SKM-1 (cell line): Measurements from ENCODE around the gene TNK1.

Experiments used
- DNase-seq: peaks from one replicate; lab custom pipeline; 2025; ENCODE audit not compliant: unreplicated experiment; lab: John Stamatoyannopoulos, UW

The TNK1 gene

GRCh38 chr17:7389924-7390910 lies 9.3 kb downstream of the TNK1 start:
- no peak for DNase-seq

DNA sequence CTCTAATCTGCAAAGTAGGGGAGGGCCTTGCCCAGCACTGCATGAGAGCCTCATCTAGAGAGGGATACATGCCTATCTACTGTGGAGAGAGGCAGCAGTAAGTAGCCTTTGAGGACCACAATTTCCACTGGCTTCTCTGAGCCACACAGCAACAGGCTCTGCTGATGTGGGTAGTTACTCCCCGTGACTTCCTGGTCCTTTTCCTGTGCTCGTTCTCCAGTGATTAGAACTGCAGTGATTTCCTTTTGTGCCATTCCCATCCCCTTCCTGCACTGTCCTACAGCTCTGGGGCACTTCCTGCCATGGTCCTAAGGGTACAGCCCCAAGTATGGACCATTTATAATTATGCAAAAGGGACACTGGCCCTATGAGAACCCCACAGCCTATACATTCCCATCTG lies 10.4 kb downstream of the TNK1 start:
- no peak for DNase-seq

GRCh38 chr17:7392696-7393612 lies 12.1 kb downstream of the TNK1 start:
- DNase-seq: no peak

GRCh38 chr17:7393613-7394451 lies 12.9 kb downstream of the TNK1 start:
- no peak for DNase-seq

- DNase-seq: peak; percentile 18
Measured at GRCh38 chr17:7394452-7395191, 13.7 kb downstream of the TNK1 start, which contains the start of gene PLSCR3. TSS of gene PLSCR3 (minus strand) at chr17:7394525. CDS start at chr17:7394110, 415 bp downstream.

DNA sequence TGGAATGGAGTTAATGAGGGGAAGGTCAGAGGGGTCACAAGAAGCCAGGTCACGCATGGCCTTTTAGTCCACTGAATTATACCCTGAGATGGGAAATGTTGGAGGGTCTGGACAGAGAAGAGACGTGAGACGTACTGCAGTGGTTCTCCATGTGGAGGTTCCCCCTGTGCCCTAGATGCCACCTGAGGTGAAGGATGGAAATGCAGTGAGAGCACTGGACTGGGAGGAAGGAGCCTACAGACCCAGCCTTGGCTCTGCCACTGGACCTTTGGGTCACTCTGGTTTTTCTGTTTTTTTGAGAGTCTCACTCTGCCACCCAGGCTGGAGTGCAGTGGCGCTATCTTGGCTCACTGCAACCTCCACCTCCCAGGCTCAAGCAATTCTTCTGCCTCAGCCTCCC lies 15.3 kb downstream of the TNK1 start:
- DNase-seq: no peak

DNA sequence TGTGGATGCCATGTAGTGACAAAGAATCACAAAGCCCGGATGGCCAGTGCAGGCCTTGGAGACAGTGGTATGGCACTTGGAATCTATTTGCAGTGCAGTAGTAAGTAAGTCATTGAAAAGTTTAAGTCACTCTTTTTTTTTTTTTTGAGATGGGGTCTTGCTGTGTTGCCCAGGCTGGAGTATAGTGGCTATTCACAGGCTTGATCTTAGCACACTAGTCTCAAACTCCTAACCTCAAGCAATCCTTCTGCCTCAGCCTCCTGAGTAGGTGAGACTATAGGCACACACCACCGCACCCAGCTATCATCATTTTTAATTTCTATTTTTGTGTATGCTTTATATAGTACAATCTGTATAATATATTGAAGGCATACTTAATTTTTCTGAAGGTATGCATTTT lies 17.7 kb downstream of the TNK1 start:
- DNase-seq: no peak

DNA sequence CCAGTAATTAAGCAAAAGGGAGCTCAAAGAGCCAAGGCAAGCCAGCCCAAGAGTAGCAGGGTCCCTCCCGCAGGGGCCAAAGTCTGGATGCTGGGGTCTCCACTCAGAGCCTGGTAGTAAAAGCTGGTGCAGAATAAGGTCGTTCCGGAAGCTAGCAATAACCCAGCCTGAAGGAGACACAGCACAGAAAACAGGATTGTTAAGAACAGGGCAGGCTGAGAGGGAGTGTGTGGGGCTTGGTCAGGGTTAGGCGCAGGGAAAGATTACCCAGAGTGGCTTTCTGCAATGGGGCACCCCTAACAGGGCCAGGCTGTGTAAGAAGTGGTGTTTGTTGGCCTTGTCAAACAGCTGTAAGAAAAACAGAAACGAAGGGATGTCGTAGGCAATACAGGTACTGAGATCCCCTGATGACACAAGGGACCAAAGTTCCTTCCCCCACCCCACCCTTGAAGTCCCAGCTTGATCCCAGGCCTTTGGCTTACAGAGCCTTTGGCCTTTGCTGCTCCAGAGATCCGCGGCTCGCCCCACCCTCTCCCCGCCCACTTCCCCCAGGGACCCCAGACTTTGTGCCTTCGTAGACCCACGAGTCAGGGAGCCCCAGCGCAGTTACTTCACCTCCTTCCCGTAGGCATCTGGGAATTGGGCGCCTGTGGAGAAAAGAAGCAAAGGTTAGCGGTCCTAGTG lies 22.3 kb downstream of the TNK1 start:
- DNase-seq: no peak

DNA sequence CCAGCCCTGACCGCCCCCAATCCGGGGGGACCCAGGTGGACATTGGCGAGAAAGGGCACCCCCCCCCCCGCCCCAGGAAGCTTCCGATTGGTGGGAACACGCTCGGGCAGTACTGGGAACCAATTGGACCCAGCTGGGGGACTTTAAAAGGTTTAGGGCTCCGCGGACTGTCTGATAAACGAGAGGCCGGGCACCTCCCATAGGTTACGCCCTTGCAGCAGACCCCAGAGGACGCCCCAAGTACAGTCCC lies 22.8 kb downstream of the TNK1 start:
- DNase-seq: no peak

- peak; percentile 83 for DNase-seq
Measured at GRCh38 chr17:7403977-7404736, 23.3 kb downstream of the TNK1 start, which contains the start of gene TMEM256. TSS of gene TMEM256 (minus strand) at chr17:7404097. CDS start at chr17:7404084, 13 bp downstream.

- DNase-seq: no peak
Measured at GRCh38 chr17:7404737-7405349, 24.0 kb downstream of the TNK1 start.

DNA sequence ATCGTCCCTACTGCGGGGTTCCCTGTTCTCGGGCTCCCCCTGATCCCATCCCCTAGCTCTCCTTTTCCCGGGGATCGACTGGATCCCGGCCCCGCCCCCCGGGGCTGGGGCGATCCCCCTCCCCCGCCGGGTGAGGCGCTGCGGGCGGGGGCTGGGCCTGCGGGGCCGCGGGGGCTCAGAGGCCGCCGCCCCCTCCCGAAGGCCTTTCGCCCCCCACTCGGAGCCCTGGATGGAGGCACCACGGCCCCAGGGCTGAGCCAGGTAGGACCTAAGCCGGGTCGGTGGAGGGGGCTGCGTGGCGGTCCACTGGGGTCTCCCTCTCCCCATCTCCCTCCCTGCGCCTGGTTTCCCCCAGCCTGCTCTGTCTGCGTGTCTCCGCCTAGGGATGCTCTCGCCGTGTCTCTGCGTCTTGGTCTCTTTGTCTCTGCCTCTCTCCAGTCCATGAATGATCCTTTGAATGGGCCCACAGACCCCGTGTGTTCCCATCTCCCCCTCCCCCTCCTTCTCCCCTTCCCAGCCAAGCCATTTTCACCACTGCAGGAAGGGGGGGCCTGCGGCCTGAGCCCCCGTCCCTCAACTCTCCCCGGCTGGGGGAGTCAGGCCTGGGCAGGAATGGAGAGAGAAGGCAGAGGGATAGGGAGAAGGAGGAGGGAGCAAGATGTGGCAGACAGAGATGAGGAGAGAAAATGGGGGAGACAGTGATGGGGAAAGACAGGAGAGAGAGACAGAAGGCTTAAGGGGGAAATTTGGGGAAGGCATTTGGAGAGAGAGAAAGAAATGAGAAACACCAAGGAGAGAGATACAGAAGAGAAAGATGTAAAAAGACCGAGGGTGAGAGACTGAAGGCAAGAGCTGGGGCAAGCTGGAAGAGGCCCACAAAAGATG lies 24.7 kb downstream of the TNK1 start:
- DNase-seq: no peak

GRCh38 chr17:7406235-7406825 lies 25.4 kb downstream of the TNK1 start:
- no peak for DNase-seq

DNA sequence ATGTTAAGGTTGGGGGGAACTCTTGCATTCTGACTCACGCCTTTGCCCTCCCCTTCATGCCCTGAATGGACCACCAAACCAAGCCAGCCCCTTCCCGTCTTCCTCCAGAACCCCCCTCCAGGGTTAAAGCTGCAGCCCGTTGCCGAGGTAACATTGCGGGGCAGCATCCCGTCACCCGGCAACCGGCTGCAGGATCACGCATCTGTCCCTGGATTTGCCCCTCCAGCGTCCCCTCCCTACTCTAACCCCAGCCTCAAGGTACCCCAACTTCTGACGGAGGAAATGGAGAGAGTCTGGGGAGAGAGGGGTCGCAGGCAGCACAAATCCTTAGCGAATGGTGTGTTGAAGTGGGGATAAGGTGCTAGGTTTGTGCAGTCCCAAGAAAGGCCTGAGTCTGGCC lies 26.2 kb downstream of the TNK1 start:
- no peak for DNase-seq

DNA sequence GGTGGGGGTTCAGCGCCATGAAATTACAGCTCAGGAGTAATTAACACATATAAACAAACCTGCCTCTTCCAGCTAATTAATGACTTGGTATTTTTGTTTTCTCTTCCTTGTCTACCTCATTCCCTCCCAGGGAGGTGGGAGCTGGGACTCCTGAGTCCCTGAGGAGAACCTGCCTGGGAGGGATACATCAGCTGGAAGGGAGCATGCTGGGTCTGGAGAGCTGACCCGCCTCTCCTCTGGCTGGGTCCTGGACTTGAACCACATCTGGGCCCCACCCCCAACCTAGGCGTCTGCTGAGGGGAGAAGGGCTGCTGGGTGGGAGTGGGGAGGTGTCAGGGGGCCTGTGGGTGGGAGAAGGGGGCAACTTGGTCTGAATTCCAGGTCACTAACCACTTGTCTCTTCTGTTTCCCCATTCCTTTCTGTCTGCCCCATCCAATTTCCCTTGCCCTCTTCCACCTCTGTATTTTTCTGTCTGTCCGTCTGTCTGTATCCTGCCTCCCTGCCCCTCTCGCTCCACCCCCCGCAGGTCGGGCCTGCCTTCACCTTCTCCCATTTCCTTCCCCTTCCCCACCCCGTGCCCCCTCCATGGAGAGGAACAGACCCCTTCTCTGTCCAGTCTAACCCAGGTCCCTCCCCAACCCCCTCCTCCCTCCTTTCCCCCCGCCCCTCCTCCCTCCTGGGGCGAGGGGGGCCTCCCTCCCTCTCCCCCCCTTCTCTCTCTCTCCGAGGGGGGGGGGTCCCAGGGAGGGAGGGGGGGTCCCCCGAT lies 26.8 kb downstream of the TNK1 start, which contains the start of gene NLGN2:
NLGN2 (plus strand) TSS at position 361 of the 767 bp plus-strand sequence. CDS start 411 bp downstream, outside the sequence.
- DNase-seq: no peak

DNA sequence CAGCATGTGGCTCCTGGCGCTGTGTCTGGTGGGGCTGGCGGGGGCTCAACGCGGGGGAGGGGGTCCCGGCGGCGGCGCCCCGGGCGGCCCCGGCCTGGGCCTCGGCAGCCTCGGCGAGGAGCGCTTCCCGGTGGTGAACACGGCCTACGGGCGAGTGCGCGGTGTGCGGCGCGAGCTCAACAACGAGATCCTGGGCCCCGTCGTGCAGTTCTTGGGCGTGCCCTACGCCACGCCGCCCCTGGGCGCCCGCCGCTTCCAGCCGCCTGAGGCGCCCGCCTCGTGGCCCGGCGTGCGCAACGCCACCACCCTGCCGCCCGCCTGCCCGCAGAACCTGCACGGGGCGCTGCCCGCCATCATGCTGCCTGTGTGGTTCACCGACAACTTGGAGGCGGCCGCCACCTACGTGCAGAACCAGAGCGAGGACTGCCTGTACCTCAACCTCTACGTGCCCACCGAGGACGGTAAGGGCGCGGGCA lies 27.4 kb downstream of the TNK1 start:
- DNase-seq: no peak
